ENCODE results near the gene ABCA10. TPM values are rescaled to one million over a fixed set of nuclear protein-coding genes. Genes with fewer than 3 reads are reported as not detected.

The ABCA10 gene
- total RNA-seq, 1 donor, result 1.8 TPM

DNA sequence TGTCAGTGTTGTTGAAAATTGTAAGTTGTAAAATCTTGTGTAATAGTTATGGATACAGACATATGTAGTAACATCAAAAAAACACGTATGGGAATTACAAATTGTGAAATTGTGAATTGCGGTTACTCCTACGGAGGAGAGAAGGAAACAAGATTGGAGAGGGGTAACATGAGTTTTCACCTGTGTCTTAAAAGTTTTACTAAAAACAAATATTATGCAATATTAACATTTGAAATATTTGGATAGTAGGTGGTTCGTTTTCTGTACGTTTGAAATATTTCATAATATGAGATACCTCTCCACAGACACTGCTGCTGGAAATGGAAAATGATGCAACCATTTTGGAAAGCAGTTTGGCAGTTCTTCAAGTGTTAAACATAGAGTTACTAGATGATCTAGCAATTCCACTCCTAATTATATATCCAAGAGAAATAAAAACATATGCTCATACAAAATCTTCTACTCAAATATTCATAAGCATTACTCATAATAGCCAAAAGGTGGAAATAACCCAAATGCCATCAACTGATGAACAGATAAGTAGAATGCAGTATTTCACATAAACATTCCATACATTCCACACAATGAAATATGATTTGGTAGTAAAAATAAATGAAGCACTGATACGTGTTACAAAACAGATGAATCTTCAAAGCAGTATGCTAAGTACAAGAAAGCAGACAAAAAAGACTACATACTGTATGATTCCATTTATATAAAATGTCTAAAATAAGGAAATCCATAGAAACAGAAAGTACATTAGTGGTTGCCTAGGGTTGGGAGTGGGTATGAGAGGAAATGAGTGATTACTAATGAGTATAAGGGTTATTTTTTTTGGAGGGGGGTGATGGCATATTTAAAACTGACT, 40.7 kb upstream of the ABCA10 start:
- peak overlapping the region; percentile 32 for H3K27ac ChIP-seq (ENCODE audit: low read depth, low read length)
- no peaks in the 10 kb centered on the region for H3K36me3 ChIP-seq (ENCODE audit: insufficient read depth, low read length)
- no peaks in the 10 kb centered on the region for H3K9me3 ChIP-seq (ENCODE audit: low read depth, low read length)
- DNase-seq (ENCODE audit: insufficient read length, low spot score, missing footprints), result no peak
- H3K79me2 ChIP-seq (ENCODE audit: insufficient read depth, low read length), result no peaks in the 10 kb centered on the region
- no peaks in the 10 kb centered on the region for H4K20me1 ChIP-seq (ENCODE audit: insufficient read depth, low read length)
- TF ChIP-seq, protein P1, sequence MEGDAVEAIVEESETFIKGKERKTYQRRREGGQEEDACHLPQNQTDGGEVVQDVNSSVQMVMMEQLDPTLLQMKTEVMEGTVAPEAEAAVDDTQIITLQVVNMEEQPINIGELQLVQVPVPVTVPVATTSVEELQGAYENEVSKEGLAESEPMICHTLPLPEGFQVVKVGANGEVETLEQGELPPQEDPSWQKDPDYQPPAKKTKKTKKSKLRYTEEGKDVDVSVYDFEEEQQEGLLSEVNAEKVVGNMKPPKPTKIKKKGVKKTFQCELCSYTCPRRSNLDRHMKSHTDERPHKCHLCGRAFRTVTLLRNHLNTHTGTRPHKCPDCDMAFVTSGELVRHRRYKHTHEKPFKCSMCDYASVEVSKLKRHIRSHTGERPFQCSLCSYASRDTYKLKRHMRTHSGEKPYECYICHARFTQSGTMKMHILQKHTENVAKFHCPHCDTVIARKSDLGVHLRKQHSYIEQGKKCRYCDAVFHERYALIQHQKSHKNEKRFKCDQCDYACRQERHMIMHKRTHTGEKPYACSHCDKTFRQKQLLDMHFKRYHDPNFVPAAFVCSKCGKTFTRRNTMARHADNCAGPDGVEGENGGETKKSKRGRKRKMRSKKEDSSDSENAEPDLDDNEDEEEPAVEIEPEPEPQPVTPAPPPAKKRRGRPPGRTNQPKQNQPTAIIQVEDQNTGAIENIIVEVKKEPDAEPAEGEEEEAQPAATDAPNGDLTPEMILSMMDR (IDR thresholded peaks at IDR 0.05; ENCODE audit: extremely low read depth, low read depth, low read length), result no peak
- no peaks in the 10 kb centered on the region for H3K27me3 ChIP-seq (ENCODE audit: insufficient read depth, low read length)
- H3K4me2 ChIP-seq (ENCODE audit: insufficient read depth, low read length), result peak overlapping the region; percentile 50
- H3K4me1 ChIP-seq (ENCODE audit: insufficient read depth, low read length), result peaks cover 15% of the 10 kb centered on the region
- H3K4me3 ChIP-seq (ENCODE audit: insufficient read depth, low read length), result no peak overlapping the region
- peak overlapping the region; percentile 13 for H2AFZ ChIP-seq (ENCODE audit: low read length)

DNA sequence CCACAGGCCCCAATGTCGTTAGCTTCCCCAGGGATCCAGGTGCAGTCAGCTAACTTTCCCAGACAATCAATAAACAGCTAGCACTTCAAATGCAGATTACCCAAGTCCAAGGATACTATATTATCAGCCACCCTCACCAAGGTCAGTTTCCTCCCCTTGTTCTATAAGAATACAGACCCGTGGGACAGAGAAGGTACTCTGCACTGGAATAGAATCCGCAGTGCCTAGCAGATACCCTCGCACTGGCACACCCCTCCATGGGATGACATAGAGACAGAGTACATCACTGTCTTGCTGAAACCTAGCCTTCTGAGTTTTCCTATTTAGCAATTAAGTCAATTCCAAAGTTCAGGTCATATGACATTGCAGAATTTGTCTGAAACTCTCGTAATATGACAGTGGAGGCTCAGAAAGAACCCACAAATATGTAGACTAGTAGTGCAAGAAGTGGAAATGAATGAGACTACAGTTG, 40.0 kb upstream of the ABCA10 start:
- TF ChIP-seq, protein P1 (IDR thresholded peaks at IDR 0.05; ENCODE audit: extremely low read depth, low read depth, low read length), result no peak
- no peak overlapping the region for H3K4me3 ChIP-seq (ENCODE audit: insufficient read depth, low read length)
- no peak for DNase-seq (ENCODE audit: insufficient read length, low spot score, missing footprints)
- H3K4me1 ChIP-seq (ENCODE audit: insufficient read depth, low read length), result peaks cover 15% of the 10 kb centered on the region
- no peaks in the 10 kb centered on the region for H4K20me1 ChIP-seq (ENCODE audit: insufficient read depth, low read length)
- no peaks in the 10 kb centered on the region for H3K79me2 ChIP-seq (ENCODE audit: insufficient read depth, low read length)
- H3K4me2 ChIP-seq (ENCODE audit: insufficient read depth, low read length), result no peak overlapping the region
- H3K27me3 ChIP-seq (ENCODE audit: insufficient read depth, low read length), result no peaks in the 10 kb centered on the region
- no peaks in the 10 kb centered on the region for H3K36me3 ChIP-seq (ENCODE audit: insufficient read depth, low read length)
- no peak overlapping the region for H3K27ac ChIP-seq (ENCODE audit: low read depth, low read length)
- H2AFZ ChIP-seq (ENCODE audit: low read length), result no peak overlapping the region
- H3K9me3 ChIP-seq (ENCODE audit: low read depth, low read length), result no peaks in the 10 kb centered on the region

DNA sequence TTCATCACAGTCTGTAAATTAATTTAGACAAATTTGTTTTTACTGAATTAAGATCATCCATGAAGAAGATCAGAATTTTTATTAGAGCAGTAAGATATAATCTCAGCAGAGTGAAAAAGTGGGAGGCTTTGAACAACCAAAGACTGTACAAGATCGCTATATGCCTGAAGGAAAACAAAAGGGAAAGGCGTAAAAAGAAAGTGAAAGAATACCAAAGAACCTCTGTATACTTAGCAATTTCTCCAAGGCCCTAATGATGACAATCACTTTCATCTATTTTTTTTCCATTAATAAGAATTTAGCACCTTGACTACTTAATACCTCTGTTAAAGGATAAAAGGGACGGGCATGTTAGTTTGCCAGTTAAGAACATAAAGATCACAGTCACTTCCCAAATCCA, 38.6 kb upstream of the ABCA10 start:
- Histone ChIP-seq H3K4me2 (ENCODE audit: insufficient read depth, low read length) (no peak overlapping the region), H2AFZ (ENCODE audit: low read length) (no peak overlapping the region), H3K9me3 (ENCODE audit: low read depth, low read length) (no peaks in the 10 kb centered on the region), H3K36me3 (ENCODE audit: insufficient read depth, low read length) (no peaks in the 10 kb centered on the region), H3K27me3 (ENCODE audit: insufficient read depth, low read length) (no peaks in the 10 kb centered on the region), H4K20me1 (ENCODE audit: insufficient read depth, low read length) (no peaks in the 10 kb centered on the region), H3K79me2 (ENCODE audit: insufficient read depth, low read length) (no peaks in the 10 kb centered on the region), H3K4me3 (ENCODE audit: insufficient read depth, low read length) (no peak overlapping the region), H3K27ac (ENCODE audit: low read depth, low read length) (no peak overlapping the region), H3K4me1 (ENCODE audit: insufficient read depth, low read length) (peaks cover 15% of the 10 kb centered on the region)
- TF ChIP-seq, protein P1 (IDR thresholded peaks at IDR 0.05; ENCODE audit: extremely low read depth, low read depth, low read length), result no peak
- DNase-seq (ENCODE audit: insufficient read length, low spot score, missing footprints), result no peak

DNA sequence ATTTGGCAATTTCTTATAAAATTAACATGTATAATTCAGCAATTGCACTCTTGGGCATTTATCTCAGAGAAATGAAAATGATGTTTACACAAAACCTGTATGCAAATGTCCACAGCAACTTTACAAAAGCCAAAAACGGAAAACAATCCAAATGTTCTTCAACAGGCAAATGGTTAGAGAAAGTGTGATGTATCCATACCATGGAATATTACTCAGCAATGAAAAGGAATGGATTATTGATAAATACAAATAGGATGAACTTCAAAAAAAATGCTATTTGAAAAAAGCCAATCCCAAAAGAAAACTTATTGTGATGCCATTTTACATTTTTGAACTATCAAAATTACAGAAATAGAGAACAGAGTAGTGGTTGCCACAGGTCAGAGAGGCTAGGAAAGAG, 37.2 kb upstream of the ABCA10 start:
- H2AFZ ChIP-seq (ENCODE audit: low read length), result no peak overlapping the region
- peaks cover 15% of the 10 kb centered on the region for H3K4me1 ChIP-seq (ENCODE audit: insufficient read depth, low read length)
- no peaks in the 10 kb centered on the region for H3K27me3 ChIP-seq (ENCODE audit: insufficient read depth, low read length)

More for the DNA sequence above, 37.2 kb upstream of the ABCA10 start:
- Histone ChIP-seq H4K20me1 (ENCODE audit: insufficient read depth, low read length) (no peaks in the 10 kb centered on the region), H3K4me3 (ENCODE audit: insufficient read depth, low read length) (no peak overlapping the region), H3K27ac (ENCODE audit: low read depth, low read length) (no peak overlapping the region), H3K9me3 (ENCODE audit: low read depth, low read length) (no peaks in the 10 kb centered on the region), H3K36me3 (ENCODE audit: insufficient read depth, low read length) (no peaks in the 10 kb centered on the region), H3K4me2 (ENCODE audit: insufficient read depth, low read length) (no peak overlapping the region), H3K79me2 (ENCODE audit: insufficient read depth, low read length) (no peaks in the 10 kb centered on the region)
- DNase-seq (ENCODE audit: insufficient read length, low spot score, missing footprints), result no peak
- TF ChIP-seq, protein P1 (IDR thresholded peaks at IDR 0.05; ENCODE audit: extremely low read depth, low read depth, low read length), result no peak

Measured in osteoblast (primary cell).